Liver (tissue), 9 donors: Measurements from ENCODE around the gene GUCY2D. TPM values are rescaled to one million over a fixed set of nuclear protein-coding genes. Genes with fewer than 3 reads are reported as not detected.

Source experiments
- DNase-seq: peaks from one replicate; pipeline ENCODE4 v3.0.0-alpha.2; 2017; ENCODE audit warnings: low spot score
- H3K27ac ChIP-seq, 2 donors: one replicate each; pipeline ENCODE4 v1.7.0; 2013; ENCODE audit warnings: inconsistent platforms in 2 of 2, low read length in 2 of 2, control low read depth in 1 of 2, low read depth in 1 of 2, mild to moderate bottlenecking in 1 of 2
- H3K27me3 ChIP-seq, 4 donors: one replicate each; pipeline versions ENCODE4 v1.6.1 to v1.7.0; 2013; ENCODE audit warnings: low read length in 3 of 4, inconsistent platforms in 1 of 4, mild to moderate bottlenecking in 1 of 4, moderate library complexity in 1 of 4; ENCODE audit not compliant: control insufficient read depth in 4 of 4, insufficient read depth in 4 of 4
- H3K36me3 ChIP-seq, 4 donors: one replicate each; pipeline versions ENCODE4 v1.6.1 to v1.7.0; 2013; ENCODE audit warnings: low read length in 3 of 4, mild to moderate bottlenecking in 3 of 4, low read depth in 1 of 4, moderate library complexity in 1 of 4; ENCODE audit not compliant: control insufficient read depth in 4 of 4, insufficient read depth in 3 of 4
- H3K4me1 ChIP-seq, 4 donors: one replicate each; pipeline versions ENCODE4 v1.6.1 to v1.7.0; 2013; ENCODE audit warnings: low read length in 3 of 4, mild to moderate bottlenecking in 3 of 4, moderate library complexity in 1 of 4; ENCODE audit not compliant: control insufficient read depth in 4 of 4, insufficient read depth in 4 of 4
- H3K4me3 ChIP-seq, 3 donors: one replicate each; pipeline versions ENCODE4 v1.6.1 to v1.7.0; 2013; ENCODE audit warnings: low read length in 3 of 3, control low read depth in 1 of 3, low read depth in 1 of 3, mild to moderate bottlenecking in 1 of 3
- H3K9ac ChIP-seq, 2 donors: one replicate each; pipeline ENCODE4 v1.7.0; 2013; ENCODE audit warnings: low read length in 2 of 2, mild to moderate bottlenecking in 2 of 2, moderate library complexity in 2 of 2, control low read depth in 1 of 2, low read depth in 1 of 2
- H3K9me3 ChIP-seq, 4 donors: one replicate each; pipeline versions ENCODE4 v1.6.1 to v1.7.0; 2013; ENCODE audit warnings: low read length in 3 of 4; ENCODE audit not compliant: control insufficient read depth in 4 of 4
- CTCF ChIP-seq: fragments of 150-350 bp; IDR thresholded peaks from 2 replicates; pipeline ENCODE4 v1.5.1; 2017; ENCODE audit warnings: improper control_type of control experiment, low read depth, low read length; ENCODE audit not compliant: missing input control
- EGR1 ChIP-seq, 2 donors: IDR thresholded peaks; 2 replicates each; pipeline ENCODE4 v1.6.1; 2016 to 2018; ENCODE audit warnings: antibody characterized with exemption in 2 of 2, low read depth in 2 of 2
- FOXA2 ChIP-seq: IDR thresholded peaks from 2 replicates; pipeline ENCODE4 v1.6.1; 2016; ENCODE audit warnings: antibody characterized with exemption
- GABPA ChIP-seq, 2 donors: IDR thresholded peaks in 1 of 2; conservative IDR thresholded peaks in 1 of 2; 2 replicates each; pipeline ENCODE4 v1.6.1; 2016; ENCODE audit warnings: antibody characterized with exemption in 2 of 2, mild to moderate bottlenecking in 1 of 2, moderate library complexity in 1 of 2
- MAX ChIP-seq: IDR thresholded peaks from 2 replicates; pipeline ENCODE4 v1.6.1; 2016; ENCODE audit warnings: antibody characterized with exemption
- RAD21 ChIP-seq, 2 donors: IDR thresholded peaks; 2 replicates each; pipeline ENCODE4 v1.6.1; 2016; ENCODE audit warnings: antibody characterized with exemption in 2 of 2, mild to moderate bottlenecking in 2 of 2
- REST ChIP-seq: IDR thresholded peaks from 2 replicates; pipeline ENCODE4 v1.6.1; 2016; ENCODE audit warnings: antibody characterized with exemption, mild to moderate bottlenecking
- RXRA ChIP-seq, 2 donors: IDR thresholded peaks; 2 replicates each; pipeline ENCODE4 v1.6.1; 2017 to 2018; ENCODE audit warnings: antibody characterized with exemption in 2 of 2, mild to moderate bottlenecking in 1 of 2
- YY1 ChIP-seq: IDR thresholded peaks from 2 replicates; pipeline ENCODE4 v1.6.1; 2016; ENCODE audit warnings: antibody characterized with exemption, mild to moderate bottlenecking
- ZBTB33 ChIP-seq: IDR thresholded peaks from 2 replicates; pipeline ENCODE4 v1.6.1; 2016; ENCODE audit warnings: antibody characterized with exemption
- WGBS: extraction: QIAGEN DNeasy Blood & Tissue Kit; methylation state at CpG from one replicate; pipeline ENCODE4 v1.1.7; 2013; 5-methylcytosine and 5-hydroxymethylcytosine counted together
- polyA plus RNA-seq, 2 donors: library from polyadenylated mRNA; stranded (reverse) in 1 of 2; unstranded in 1 of 2; fragments of 200-250 nt in 1 of 2; fragments of >200 nt in 1 of 2; fragmentation: Nextera tagmentation in 1 of 2; extraction: Ambion mirVana in 1 of 2; gene quantifications; one replicate each; pipeline versions ENCODE4 v1.2.1 to v1.2.3, GENCODE V29; 2013 to 2015
- total RNA-seq, 2 donors: library from RNA; depleted of rRNA; stranded (reverse); fragments of >200 nt; gene quantifications; one replicate each; pipeline ENCODE4 v1.2.3, GENCODE V29; 2014
- donor health status: healthy.
- donor health status: healthy.
- donor health status: healthy.
- donor health status: healthy.
- donor health status: healthy.

The GUCY2D gene
- total and polyA plus RNA-seq, 4 donors = 0.09 to 0.14 TPM; not detected in 2

- 16% methylated on average over 37 of the region's 37 CpGs for WGBS
- Histone ChIP-seq H3K36me3 (no peaks in the 10 kb centered on the region), H3K9ac (no peak within 1 kb of the TSS), H3K9me3 (no peaks in the 10 kb centered on the region), H3K27ac (no peak within 1 kb of the TSS), H3K4me1 (peaks cover 0 to 8% (median 0%) of the 10 kb centered on the region in 4 donors), H3K27me3 (peaks cover 0 to 3% (median 0%) of the 10 kb centered on the region in 4 donors), H3K4me3 (no peak within 1 kb of the TSS)
- TF ChIP-seq FOXA2 (no peak), RXRA (IDR thresholded peaks at IDR 0.05) (no peak), EGR1 (IDR thresholded peaks at IDR 0.05; ENCODE audit: low read depth in 2 of 2) (no peak), CTCF (no peak)
- no peak for DNase-seq
Measured at GRCh38 chr17:8038954-8039610, 36.7 kb downstream of the GUCY2D start, which contains the start of gene ALOX15B. Gene ALOX15B (plus strand): TSS chr17:8039059. CDS start chr17:8039156, 97 bp downstream.

- DNase-seq = no peak
- no peak overlapping the region for H3K27ac ChIP-seq
- H3K9me3 ChIP-seq = no peaks in the 10 kb centered on the region
- no peaks in the 10 kb centered on the region for H3K36me3 ChIP-seq
- peaks cover 0 to 8% (median 0%) of the 10 kb centered on the region in 4 donors for H3K4me1 ChIP-seq
- 71% methylated on average over 11 of the region's 11 CpGs for WGBS
- no peak overlapping the region for H3K4me3 ChIP-seq
- H3K27me3 ChIP-seq = peaks cover 0 to 3% (median 0%) of the 10 kb centered on the region in 4 donors
- TF ChIP-seq GABPA (IDR thresholded peaks at IDR 0.05 in 1 of 2, conservative IDR thresholded peaks at IDR 0.05 in 1 of 2) (no peak), REST (no peak), FOXA2 (no peak), MAX (no peak), RAD21 (IDR thresholded peaks at IDR 0.05) (no peak), YY1 (no peak), ZBTB33 (no peak)
- no peak overlapping the region for H3K9ac ChIP-seq
Measured at GRCh38 chr17:8039611-8040168, 37.3 kb downstream of the GUCY2D start.
